ENCODE data around the gene ADARB2.

ADARB2 gene

GRCh38 chr10:1156921-1157614, 580.3 kb downstream of the ADARB2 start:
- Histone ChIP-seq H3K4me3 (no peak overlapping the region), H3K27ac (no peak overlapping the region)

- H3K4me3 ChIP-seq, result no peak overlapping the region
- H3K27ac ChIP-seq, result no peak overlapping the region
Observed at GRCh38 chr10:1156616-1156886, 580.8 kb downstream of the ADARB2 start.

GRCh38 chr10:1155791-1156615, 581.3 kb downstream of the ADARB2 start:
- Histone ChIP-seq H3K4me3 (no peak overlapping the region), H3K27ac (no peak overlapping the region)

- H3K27ac ChIP-seq, result no peak overlapping the region
Observed at GRCh38 chr10:1154531-1155295, 582.6 kb downstream of the ADARB2 start.

GRCh38 chr10:1153805-1154351, 583.4 kb downstream of the ADARB2 start:
- no peak overlapping the region for H3K4me3 ChIP-seq
- no peak overlapping the region for H3K27ac ChIP-seq

More at GRCh38 chr10:1154531-1155295, 582.6 kb downstream of the ADARB2 start:
- no peak overlapping the region for H3K4me3 ChIP-seq

GRCh38 chr10:1153251-1153763, 584.0 kb downstream of the ADARB2 start:
- Histone ChIP-seq H3K27ac (no peak overlapping the region), H3K4me3 (no peak overlapping the region)

GRCh38 chr10:1152386-1153250, 584.7 kb downstream of the ADARB2 start:
- Histone ChIP-seq H3K27ac (no peak overlapping the region), H3K4me3 (no peak overlapping the region)

- Histone ChIP-seq H3K4me3 (no peak overlapping the region), H3K27ac (no peak overlapping the region)
Observed at GRCh38 chr10:1151076-1152033, 586.0 kb downstream of the ADARB2 start.

GRCh38 chr10:1150638-1150955, 586.7 kb downstream of the ADARB2 start:
- Histone ChIP-seq H3K27ac (no peak overlapping the region), H3K4me3 (no peak overlapping the region)

GRCh38 chr10:1149793-1150637, 587.3 kb downstream of the ADARB2 start:
- Histone ChIP-seq H3K4me3 (no peak overlapping the region), H3K27ac (no peak overlapping the region)

- no peak overlapping the region for H3K4me3 ChIP-seq
- no peak overlapping the region for H3K27ac ChIP-seq
Observed at GRCh38 chr10:1148855-1149605, 588.3 kb downstream of the ADARB2 start.

GRCh38 chr10:1147810-1148209, 589.5 kb downstream of the ADARB2 start:
- no peak overlapping the region for H3K27ac ChIP-seq

GRCh38 chr10:1142596-1142995, 594.7 kb downstream of the ADARB2 start:
- H3K4me3 ChIP-seq, result no peak overlapping the region
- no peak overlapping the region for H3K27ac ChIP-seq

More at GRCh38 chr10:1147810-1148209, 589.5 kb downstream of the ADARB2 start:
- no peak overlapping the region for H3K4me3 ChIP-seq

- H3K27ac ChIP-seq, result no peak overlapping the region
- no peak overlapping the region for H3K4me3 ChIP-seq
Observed at GRCh38 chr10:1141701-1142100, 595.6 kb downstream of the ADARB2 start.

- no peak overlapping the region for H3K4me3 ChIP-seq
- H3K27ac ChIP-seq, result no peak overlapping the region
Observed at GRCh38 chr10:1141261-1141660, 596.1 kb downstream of the ADARB2 start.

GRCh38 chr10:1138529-1138928, 598.8 kb downstream of the ADARB2 start:
- Histone ChIP-seq H3K27ac (no peak overlapping the region), H3K4me3 (no peak overlapping the region)
